H1 (cell line): ENCODE measurements around the gene HOXD12. TPM values are rescaled to one million over a fixed set of nuclear protein-coding genes. Genes with fewer than 3 reads are reported as not detected.

ENCODE experiments used
- ASH2L ChIP-seq: fragments of 200-600, 300-600 bp; sonication (generic); IDR thresholded peaks from one replicate; pipeline ENCODE4 v1.7.1; 2017; ENCODE audit warnings: low read length
- BCL11A ChIP-seq, 2 experiments: IDR thresholded peaks; one replicate each; pipeline ENCODE4 v1.6.1; 2011; ENCODE audit warnings: low read depth in 2 of 2, low read length in 2 of 2, mild to moderate bottlenecking in 2 of 2
- BRCA1 ChIP-seq: IDR thresholded peaks from 2 replicates; pipeline ENCODE4 v1.6.1; 2012; ENCODE audit warnings: low read depth, low read length, improper control_type of control experiment
- CEBPB ChIP-seq: IDR thresholded peaks from 2 replicates; pipeline ENCODE4 v1.6.1; 2012; ENCODE audit warnings: low read depth, low read length
- CHD1 ChIP-seq: IDR thresholded peaks from 2 replicates; pipeline ENCODE4 v1.6.1; 2012; ENCODE audit warnings: low read depth, low read length, improper control_type of control experiment
- CREB1 ChIP-seq: IDR thresholded peaks from 2 replicates; pipeline ENCODE4 v1.6.1; 2012; ENCODE audit warnings: inconsistent platforms
- E2F6 ChIP-seq: IDR thresholded peaks from 2 replicates; pipeline ENCODE4 v1.6.1; 2012; ENCODE audit warnings: inconsistent platforms
- EZH2 ChIP-seq: fragments of 200-600 bp; sonication (generic); IDR thresholded peaks from 2 replicates; pipeline ENCODE4 v1.7.1; 2012; ENCODE audit warnings: low read depth, mild to moderate bottlenecking, moderate library complexity, low read length, inconsistent platforms; ENCODE audit not compliant: severe bottlenecking
- HDAC6 ChIP-seq: IDR thresholded peaks from one replicate; pipeline ENCODE4 v1.7.1; 2012; ENCODE audit warnings: low read depth, mild to moderate bottlenecking, inconsistent platforms, low read length, moderate library complexity
- JUN ChIP-seq: IDR thresholded peaks from 2 replicates; pipeline ENCODE4 v1.6.1; 2011; ENCODE audit warnings: low read depth, mild to moderate bottlenecking, improper control_type of control experiment, low read length
- JUND ChIP-seq: IDR thresholded peaks from 2 replicates; pipeline ENCODE4 v1.6.1; 2011; ENCODE audit warnings: mild to moderate bottlenecking, improper control_type of control experiment, low read length
- KDM4A ChIP-seq: IDR thresholded peaks from one replicate; pipeline ENCODE4 v1.7.1; 2012; ENCODE audit warnings: low read depth, mild to moderate bottlenecking, moderate library complexity, low read length, inconsistent platforms; ENCODE audit not compliant: severe bottlenecking
- NANOG ChIP-seq: IDR thresholded peaks from 2 replicates; pipeline ENCODE4 v1.6.1; 2011; ENCODE audit warnings: low read length, low read depth, mild to moderate bottlenecking, inconsistent platforms; ENCODE audit not compliant: insufficient read depth, poor library complexity, severe bottlenecking
- POLR2A ChIP-seq, 2 experiments: IDR thresholded peaks; 1 replicate in 1 of 2; 2 replicates in 1 of 2; pipeline ENCODE4 v1.6.1; 2011; ENCODE audit warnings: low read depth in 2 of 2, low read length in 2 of 2, mild to moderate bottlenecking in 2 of 2; ENCODE audit errors: control extremely low read depth in 1 of 2
- RBBP5 ChIP-seq: IDR thresholded peaks from 2 replicates; pipeline ENCODE4 v1.7.1; 2012; ENCODE audit warnings: low read depth, mild to moderate bottlenecking, inconsistent platforms, low read length, moderate library complexity, borderline replicate concordance
- RNF2 ChIP-seq: fragments of 200-900, 300-1000 bp; sonication (generic); IDR thresholded peaks from 2 replicates; pipeline ENCODE4 v1.7.1; 2016; ENCODE audit warnings: borderline replicate concordance, low read depth, mild to moderate bottlenecking, antibody characterized with exemption, low read length; ENCODE audit not compliant: poor library complexity, severe bottlenecking; ENCODE audit errors: missing control alignments
- SAP30 ChIP-seq: fragments of 300-600 bp; sonication (generic); IDR thresholded peaks from 2 replicates; pipeline ENCODE4 v1.7.1; 2012; ENCODE audit warnings: low read length, moderate library complexity, mild to moderate bottlenecking, inconsistent platforms; ENCODE audit not compliant: insufficient read depth, insufficient replicate concordance
- SIRT6 ChIP-seq: IDR thresholded peaks from one replicate; pipeline ENCODE4 v1.7.1; 2012; ENCODE audit warnings: low read length, inconsistent platforms
- SP4 ChIP-seq: IDR thresholded peaks from 2 replicates; pipeline ENCODE4 v1.6.1; 2012; ENCODE audit warnings: low read length, inconsistent platforms
- SRF ChIP-seq: IDR thresholded peaks from 2 replicates; pipeline ENCODE4 v1.6.1; 2011; ENCODE audit warnings: mild to moderate bottlenecking, low read depth, low read length, moderate library complexity
- TAF1 ChIP-seq: IDR thresholded peaks from 2 replicates; pipeline ENCODE4 v1.6.1; 2011; ENCODE audit warnings: mild to moderate bottlenecking, low read depth, low read length
- TCF12 ChIP-seq: IDR thresholded peaks from 2 replicates; pipeline ENCODE4 v1.6.1; 2011; ENCODE audit warnings: low read depth, mild to moderate bottlenecking, low read length
- TEAD4 ChIP-seq: IDR thresholded peaks from 2 replicates; pipeline ENCODE4 v1.6.1; 2012; ENCODE audit warnings: low read depth, low read length, inconsistent platforms, mixed read lengths
- ZNF274 ChIP-seq: IDR thresholded peaks from 2 replicates; pipeline ENCODE4 v1.7.0; 2012; ENCODE audit warnings: low read length, borderline replicate concordance; ENCODE audit errors: extremely low read depth
- polyA plus RNA-seq, 7 experiments: library from polyadenylated mRNA; depleted of rRNA in 3 of 7; stranded (reverse) in 5 of 7; unstranded in 2 of 7; fragments of >200 nt in 5 of 7; fragments of 200-250 nt in 2 of 7; gene quantifications; 1 replicate in 5 of 7; 2 replicates in 1 of 7; 4 replicates in 1 of 7; pipeline versions ENCODE4 v1.2.1 to v1.2.3, GENCODE V29; 2011 to 2013; ENCODE audit warnings: missing spikeins in 2 of 7, mixed read lengths in 2 of 7
- total RNA-seq: library from RNA; stranded (reverse); fragmentation: NEBNext Ultra II Directional; extraction: Animal tissue kit (Norgen Biotek cat#: 25700); gene quantifications from 2 replicates; pipeline ENCODE4 v1.2.1, GENCODE V29; 2021

Gene HOXD12
- total and polyA plus RNA-seq, 2 of the 8 experiments (the other 6 are each of a cell fraction or from before 2014, with no cell fraction given) = not detected

DNA sequence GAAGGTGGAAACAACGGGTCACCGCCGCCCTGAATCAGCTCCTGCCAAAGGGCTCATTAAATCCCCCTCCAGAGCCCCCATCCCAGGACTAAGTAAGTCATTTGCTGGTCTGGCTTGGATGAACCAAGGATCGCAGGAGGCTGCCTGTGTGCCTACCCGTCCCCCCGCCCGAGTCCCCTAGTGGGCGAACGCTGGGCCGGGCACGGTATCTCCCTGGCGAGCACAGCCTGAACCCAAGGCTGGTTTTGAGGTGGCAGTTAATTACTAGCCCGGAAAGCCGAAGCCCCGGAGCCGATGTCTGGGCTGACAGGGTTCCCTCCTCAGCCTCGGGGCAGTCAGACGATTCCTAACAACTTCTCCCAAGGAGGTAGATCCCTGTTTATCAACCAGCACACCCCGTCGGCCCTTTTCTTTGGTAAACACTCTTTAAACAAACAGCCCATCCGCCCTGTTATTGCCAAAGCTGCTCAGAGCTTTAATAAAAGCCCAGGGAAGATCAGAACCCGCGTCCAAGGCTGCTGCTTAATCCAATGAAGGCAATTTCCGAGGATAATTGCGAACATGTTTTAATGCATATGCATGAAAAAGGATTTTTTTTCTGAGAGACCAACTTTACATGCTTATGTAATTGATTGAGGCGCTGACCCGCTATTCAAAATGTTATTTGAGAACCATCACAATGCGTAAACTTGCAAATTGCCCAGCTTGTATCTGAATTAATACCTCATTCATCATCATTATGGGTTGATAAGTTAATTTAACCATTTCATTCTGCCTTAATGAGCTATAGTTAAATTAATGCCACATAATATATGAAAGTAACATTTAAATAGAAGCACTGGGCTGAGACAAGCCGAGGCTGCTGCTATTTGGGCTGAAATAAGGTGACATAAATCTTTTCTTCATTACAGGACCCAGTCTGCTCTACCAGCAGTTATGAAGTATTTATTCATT, 26.4 kb upstream of the HOXD12 start (continued):
- no peak for TF ChIP-seq E2F6
- no peak for TF ChIP-seq CREB1
- no peak for TF ChIP-seq BRCA1
- no peak for TF ChIP-seq JUN
- TF ChIP-seq SP4 = no peak
- TF ChIP-seq SRF = no peak
- TF ChIP-seq ZNF274 = no peak
- TF ChIP-seq HDAC6 = no peak
- no peak for TF ChIP-seq ASH2L
- TF ChIP-seq TAF1 = no peak
- TF ChIP-seq SIRT6 = no peak
- no peak for TF ChIP-seq CEBPB
- peak; percentile 82 for TF ChIP-seq EZH2
- peak; percentile 67 for TF ChIP-seq RNF2
- no peak for TF ChIP-seq TEAD4
- TF ChIP-seq RBBP5 = no peak
- no peak for TF ChIP-seq CHD1
- no peak for TF ChIP-seq TCF12
- no peak for TF ChIP-seq SAP30
- TF ChIP-seq KDM4A = no peak
- no peak for TF ChIP-seq BCL11A (IDR thresholded peaks at IDR 0.05; ENCODE audit: low read depth in 2 of 2, low read length in 2 of 2)
- TF ChIP-seq NANOG = no peak
- TF ChIP-seq POLR2A (IDR thresholded peaks at IDR 0.05; ENCODE audit: control extremely low read depth in 1 of 2, low read depth in 2 of 2, low read length in 2 of 2) = no peak
- no peak for TF ChIP-seq JUND
- TF ChIP-seq, all 59 proteins: peak for 6
